ENCODE results near the gene SLC28A1.
"Not testable (repeated sequence)": the region's sequence is repeated elsewhere in the genome, so short reads cannot be mapped to it uniquely, and the experiment has no call there.

SLC28A1 gene

GRCh38 chr15:84909782-84910181 is 25.3 kb downstream of the SLC28A1 start:
- DNase-seq (ENCODE audit: low read depth in 2 of 2), result no peak

GRCh38 chr15:84910928-84911623 is 26.6 kb downstream of the SLC28A1 start:
- DNase-seq (ENCODE audit: low read depth in 2 of 2), result no peak

DNA sequence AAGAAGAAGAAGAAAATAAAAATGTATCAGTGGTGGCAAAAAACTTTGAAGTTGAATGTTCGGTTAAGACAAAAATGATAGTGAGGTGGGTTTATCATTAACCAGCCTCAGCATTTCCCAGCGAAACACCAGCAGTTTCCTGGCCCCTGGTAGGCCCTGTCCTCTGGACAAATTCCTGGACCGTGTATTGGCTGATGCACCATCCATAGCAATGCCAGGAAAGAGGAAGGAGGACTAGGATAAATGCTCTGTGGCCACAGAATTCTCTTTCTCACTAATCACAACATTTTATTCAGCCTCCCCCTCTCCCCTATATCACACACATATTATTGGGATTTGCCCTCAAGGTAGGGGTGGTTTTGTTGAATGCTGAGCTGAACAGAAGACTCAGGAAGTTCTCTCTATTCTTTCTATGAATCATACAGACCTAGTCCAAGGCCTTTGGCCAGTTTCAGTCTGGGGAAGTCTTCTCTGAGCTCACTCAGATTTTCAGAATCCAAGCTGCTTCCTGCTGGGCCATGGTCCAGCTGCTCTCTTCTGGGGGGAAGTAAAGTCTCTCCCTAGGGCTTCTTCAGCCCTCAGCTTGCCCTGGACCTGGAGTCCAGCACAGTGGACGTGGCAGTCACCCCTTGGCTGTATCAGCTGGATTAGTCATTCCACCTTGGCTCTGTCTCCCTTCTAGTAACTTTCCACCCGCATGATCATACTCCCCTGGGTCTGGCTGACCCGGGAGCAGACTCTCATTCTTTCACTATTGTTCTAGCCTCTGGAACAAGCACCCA is 27.6 kb downstream of the SLC28A1 start:
- no peak for DNase-seq (ENCODE audit: low read depth in 2 of 2)

DNA sequence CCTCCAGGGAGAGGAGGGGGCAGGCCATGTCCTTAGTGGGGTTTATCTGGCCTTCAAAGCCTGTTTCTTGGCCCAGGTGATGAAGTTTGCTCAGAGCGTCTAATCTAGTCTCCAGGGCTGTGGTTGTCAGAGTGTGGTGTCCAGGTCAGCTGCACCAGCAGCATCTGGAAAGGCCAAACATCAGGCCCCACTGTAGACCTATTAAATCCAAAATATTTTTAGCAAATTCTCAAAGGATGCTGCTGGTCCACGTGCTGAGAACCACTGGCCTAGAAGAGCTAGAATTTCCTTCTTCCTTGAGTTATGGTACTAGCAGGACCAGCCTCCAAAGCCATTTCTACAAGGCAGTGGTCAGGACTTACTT is 28.9 kb downstream of the SLC28A1 start:
- DNase-seq (ENCODE audit: low read depth in 2 of 2), result no peak

DNA sequence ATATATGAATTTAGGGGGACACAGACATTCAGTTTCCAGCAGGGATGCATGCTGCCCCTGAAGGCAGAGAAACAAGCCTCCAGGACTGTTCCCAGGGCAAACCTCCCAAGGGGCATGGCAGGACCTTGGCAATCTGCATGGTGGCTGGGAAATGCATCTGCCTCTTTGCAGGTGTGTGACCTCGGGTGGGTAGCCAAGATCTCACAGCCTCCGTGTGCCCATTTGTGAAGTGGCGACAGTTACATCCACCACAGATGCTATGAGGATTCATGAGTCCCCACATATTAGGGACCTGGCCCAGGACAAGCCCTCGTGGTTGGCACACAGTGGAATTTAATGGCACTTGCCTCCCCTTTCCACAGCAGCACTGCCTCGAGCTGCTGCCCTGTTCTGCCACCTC is 29.9 kb downstream of the SLC28A1 start:
- no peak for DNase-seq (ENCODE audit: low read depth in 2 of 2)

DNA sequence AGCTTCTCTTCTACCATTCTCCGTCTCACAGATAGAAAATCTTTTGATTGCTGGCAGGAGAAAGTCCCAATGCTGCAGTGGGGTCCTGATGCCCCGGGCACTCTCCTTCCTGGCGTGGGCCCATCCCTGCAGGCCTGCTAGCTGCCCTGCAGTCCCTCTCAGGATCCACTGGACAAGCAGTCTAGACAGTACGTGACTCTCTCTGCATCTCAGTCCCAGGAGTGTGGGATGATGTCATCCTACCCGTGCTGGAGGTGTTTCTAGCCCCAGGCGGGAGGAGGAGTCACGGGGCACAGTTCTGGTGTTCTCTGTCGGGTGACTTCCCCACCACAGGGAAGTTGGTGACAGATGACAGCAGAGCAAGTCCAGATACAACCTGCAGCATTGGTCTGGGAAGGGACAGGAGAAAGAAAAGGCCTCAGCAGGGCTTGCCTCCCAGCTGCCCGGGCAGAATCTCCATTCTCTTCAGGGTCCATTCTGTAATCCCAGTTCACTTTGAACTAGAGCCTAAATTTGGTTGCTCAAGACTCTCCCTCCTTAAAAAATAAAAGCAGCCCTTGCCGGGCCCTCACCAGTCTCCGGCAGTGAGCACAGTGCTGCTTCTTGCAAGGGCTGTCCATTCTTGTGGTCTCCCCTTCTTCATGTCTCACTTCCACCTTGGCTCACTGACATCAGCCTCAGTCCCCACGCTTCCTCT is 30.6 kb downstream of the SLC28A1 start:
- peak; percentile 11 to 33 for DNase-seq (ENCODE audit: low read depth in 2 of 2)

DNA sequence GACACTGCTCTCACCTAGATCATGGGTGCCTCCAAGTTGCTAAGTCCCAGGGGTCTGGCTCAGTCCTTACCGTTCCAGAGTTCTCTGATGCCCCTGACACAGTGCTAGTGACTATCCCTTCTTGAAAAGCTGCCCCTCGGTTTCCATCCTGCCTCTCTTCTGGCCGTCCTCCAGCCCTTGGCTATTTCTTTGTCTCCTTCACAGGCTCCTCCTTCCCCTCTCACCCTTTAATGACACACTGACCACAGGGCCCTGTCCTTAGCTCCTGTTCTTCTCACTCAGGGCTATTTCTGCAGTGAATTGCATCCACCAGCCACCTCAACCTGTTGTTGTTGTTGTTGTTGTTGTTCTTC is 31.1 kb downstream of the SLC28A1 start:
- DNase-seq (ENCODE audit: low read depth in 2 of 2), result no peak

GRCh38 chr15:84917452-84917851 is 33.0 kb downstream of the SLC28A1 start:
- no peak for DNase-seq (ENCODE audit: low read depth in 2 of 2)

DNA sequence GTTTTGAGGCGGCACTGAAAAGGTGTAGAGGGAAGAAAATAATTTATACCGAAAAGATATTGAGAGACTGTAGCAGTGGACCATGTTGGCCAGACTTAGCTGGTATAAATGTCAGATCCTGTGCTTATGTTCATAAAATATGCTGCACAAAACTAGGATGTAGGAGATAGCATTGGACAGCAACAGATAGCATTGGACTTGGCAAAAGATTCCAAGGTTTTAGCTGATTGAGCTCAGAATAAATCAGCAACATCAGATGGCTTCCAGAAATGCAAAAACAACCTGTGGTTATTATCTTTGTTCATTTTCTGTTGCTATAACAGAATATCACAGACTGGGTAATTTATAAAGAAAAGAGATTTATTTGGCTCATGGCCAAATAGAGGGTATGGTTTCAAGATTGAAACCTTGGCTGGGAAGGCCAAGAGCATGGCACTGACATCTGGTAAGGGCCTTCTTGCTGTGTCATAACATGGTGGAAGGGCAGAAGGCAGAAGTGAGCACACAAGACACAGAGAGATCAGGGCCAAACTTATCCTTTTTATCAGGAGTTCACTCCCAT is 34.7 kb downstream of the SLC28A1 start:
- no peak for DNase-seq (ENCODE audit: low read depth in 2 of 2)

- no peak for DNase-seq (ENCODE audit: low read depth in 2 of 2)
Measured at GRCh38 chr15:84921121-84921520, 36.7 kb downstream of the SLC28A1 start.

- no peak for DNase-seq (ENCODE audit: low read depth in 2 of 2)
Measured at GRCh38 chr15:84922530-84922929, 38.1 kb downstream of the SLC28A1 start.

DNA sequence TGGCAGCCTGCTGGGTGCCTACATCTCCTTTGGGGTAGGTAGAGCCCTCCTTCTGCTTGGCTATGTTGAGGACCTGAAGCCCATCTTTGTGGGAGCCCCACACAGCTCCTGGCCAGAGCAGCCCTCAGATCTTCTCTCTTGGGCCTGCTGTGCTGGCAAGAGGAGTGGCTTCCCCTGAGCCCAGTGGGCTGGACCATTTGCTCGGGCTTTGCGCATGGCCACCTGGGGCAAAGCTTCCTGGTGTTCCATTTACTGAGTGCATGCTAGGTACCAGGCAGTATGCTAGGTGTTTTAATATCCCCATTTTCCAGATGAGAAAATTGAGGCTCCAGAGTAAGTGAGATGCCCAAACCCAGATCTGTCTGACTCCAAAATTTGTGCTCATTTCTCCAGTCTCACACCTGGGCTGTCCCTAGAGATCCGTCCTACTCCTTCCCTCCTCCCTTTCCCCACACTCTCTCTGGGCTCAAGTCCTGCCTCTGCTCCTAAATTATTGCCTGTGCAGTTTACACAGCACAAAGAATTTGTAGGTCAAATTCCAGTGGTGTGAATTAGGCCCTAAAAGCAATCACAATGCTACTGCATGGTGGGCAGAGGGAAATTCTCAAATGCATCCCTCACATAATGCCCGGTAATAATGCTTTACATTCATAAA is 39.7 kb downstream of the SLC28A1 start:
- no peak for DNase-seq (ENCODE audit: low read depth in 2 of 2)

DNA sequence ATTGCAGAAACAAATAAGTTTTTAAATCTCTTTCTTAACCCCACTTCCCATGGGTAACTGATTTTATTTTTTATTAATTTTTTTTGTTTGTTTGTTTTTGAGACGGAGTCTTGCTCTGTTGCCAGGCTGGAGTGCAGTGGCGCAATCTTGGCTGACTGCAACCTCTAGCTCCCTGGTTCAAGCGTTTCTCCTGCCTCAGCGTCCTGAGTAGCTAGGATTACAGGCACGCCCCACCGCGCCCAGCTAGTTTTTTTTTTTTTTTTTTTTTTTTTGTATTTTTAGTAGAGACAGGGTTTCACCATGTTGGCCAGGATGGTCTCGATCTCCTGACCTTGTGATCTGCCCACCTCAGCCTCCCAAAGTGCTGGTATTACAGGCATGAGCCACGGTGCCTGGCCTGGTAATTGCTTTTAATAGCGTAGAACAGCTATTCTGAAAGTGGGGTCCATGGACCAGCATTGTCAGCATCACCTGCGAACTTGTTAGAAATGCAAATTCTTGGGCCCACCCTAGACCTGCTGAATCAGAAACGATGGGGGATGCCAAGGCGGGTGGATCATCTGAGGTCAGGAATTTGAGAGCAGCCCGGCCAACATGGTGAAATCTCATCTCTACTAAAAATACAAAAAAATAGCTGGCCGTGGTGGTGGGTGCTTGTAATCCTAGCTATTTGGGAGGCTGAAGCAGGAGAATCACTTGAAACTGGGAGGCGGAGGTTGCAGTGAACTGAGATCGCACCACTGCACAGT is 40.5 kb downstream of the SLC28A1 start:
- not testable (repeated sequence) for DNase-seq (ENCODE audit: low read depth in 2 of 2)

- DNase-seq (ENCODE audit: low read depth in 2 of 2), result no peak
Measured at GRCh38 chr15:84925906-84926305, 41.4 kb downstream of the SLC28A1 start.

- DNase-seq (ENCODE audit: low read depth in 2 of 2), result no peak
Measured at GRCh38 chr15:84926491-84927230, 42.2 kb downstream of the SLC28A1 start.

GRCh38 chr15:84928843-84929168 is 44.3 kb downstream of the SLC28A1 start:
- DNase-seq (ENCODE audit: low read depth in 2 of 2), result no peak

DNA sequence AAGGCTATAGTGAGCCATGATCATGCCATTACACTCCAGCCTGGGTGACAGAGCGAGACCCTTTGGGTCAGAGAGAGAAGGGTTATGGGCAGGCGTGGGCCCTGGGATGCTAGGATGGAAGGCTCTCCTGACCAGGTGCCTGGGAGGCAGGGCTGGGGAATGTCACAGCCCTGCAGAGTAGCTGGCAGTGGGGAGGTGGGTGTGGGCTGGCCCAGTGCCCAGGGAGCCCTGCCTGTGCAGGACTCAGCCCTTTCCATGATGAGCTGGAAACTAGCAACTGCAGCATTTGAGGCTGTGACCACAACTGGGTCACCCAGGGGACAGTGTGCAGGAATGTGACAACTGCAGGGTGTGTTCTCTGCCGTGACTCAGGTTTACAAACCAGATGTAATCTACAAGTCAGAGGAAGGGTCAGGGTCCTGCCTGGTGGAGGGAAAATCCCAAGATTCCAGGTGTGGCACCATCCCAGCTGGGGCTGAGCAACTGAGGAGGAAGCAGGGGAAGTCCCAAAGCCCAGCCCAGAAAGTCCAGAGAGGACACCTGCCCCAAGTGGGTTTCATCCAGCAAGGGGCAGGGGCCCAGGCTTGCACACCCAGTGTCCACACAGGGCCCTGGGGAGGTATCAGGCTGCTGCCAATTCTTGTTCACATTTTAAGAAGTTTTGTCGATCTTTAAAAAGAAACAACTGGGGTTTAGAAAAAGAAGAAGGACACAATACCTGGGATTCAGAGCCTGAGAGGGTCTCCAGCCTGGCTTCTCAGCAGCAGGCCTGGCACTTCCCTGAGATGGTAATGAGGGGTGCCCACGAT is 45.5 kb downstream of the SLC28A1 start:
- no peak for DNase-seq (ENCODE audit: low read depth in 2 of 2)

- no peak for DNase-seq (ENCODE audit: low read depth in 2 of 2)
Measured at GRCh38 chr15:84934942-84935729, 50.7 kb downstream of the SLC28A1 start.

DNA sequence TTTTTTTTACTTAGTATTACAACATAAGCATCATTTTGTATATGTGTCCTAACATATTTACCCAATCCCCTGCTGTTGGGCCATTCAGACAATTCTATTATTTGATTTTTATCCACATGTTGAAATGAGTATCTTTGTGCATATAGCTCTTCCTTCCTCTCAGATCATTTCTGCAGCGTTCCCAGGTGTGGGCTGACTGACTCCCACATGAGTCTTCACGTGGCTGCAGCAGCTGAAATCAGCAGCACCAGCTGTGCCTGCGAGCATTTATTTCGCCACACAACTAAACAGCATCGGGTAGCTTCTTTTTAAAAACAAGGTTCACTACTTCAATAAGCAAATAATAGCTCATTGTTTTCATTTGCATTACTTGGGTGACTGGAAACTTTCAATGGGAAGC is 52.7 kb downstream of the SLC28A1 start:
- no peak for DNase-seq (ENCODE audit: low read depth in 2 of 2)

All from activated CD4-positive, alpha-beta T cell treated with anti-CD3 and anti-CD28 coated beads for 24 hours (primary cell).